ENCODE measurements around the gene LARGE1.

Gene LARGE1

DNA sequence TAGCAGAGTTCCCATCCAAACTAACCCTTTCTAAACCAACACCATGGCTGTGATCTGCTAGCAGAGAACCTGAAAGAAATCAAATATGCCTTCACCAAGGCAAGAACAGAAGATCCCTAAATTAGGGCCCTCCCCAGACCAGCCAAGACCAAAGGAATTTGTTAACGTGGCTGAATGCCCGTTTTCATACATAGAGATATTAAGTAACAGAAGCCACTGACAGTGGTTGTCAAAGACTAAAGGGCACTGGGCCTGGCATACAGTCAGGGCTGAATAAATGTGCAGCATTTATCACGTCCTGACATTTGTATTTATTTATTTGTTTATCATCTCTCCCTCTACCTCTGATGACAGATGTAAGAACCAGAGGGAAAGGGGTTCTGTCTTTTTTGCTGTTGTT is 271.8 kb downstream of the LARGE1 start:
- DNase-seq: no peak

GRCh38 chr22:33640900-33641299 is 279.4 kb downstream of the LARGE1 start:
- no peak for DNase-seq

DNA sequence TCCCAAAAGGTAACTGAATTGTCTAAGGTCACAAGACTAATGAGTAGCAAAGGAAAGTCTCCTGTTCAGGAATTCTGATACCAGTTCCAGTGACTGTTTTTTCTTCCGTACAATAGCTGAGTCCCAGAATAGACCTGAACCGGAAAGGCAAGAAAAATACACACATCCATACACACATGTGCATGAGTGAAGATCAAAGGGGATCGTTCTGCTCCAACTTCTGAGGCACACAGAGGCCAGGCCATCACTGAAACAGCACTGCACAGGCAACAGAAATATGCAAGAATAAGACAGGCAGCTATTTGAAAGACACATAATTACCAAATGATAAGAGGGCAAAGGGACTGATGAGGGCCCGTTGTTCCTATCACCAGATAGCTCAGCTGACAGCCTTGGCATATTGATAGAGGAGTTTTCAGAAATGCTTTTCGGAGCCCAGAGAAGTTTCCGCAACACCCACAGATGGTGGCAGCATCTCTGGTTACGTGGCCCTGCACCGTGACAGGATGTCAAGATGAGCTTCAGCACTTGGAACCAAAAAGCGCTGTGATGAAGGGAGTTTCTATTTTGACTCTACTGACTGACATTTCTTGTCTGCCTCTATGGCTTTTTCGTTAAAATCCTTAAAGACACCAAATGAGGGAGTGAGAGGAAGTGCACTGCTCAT is 280.6 kb downstream of the LARGE1 start:
- no peak for DNase-seq

DNA sequence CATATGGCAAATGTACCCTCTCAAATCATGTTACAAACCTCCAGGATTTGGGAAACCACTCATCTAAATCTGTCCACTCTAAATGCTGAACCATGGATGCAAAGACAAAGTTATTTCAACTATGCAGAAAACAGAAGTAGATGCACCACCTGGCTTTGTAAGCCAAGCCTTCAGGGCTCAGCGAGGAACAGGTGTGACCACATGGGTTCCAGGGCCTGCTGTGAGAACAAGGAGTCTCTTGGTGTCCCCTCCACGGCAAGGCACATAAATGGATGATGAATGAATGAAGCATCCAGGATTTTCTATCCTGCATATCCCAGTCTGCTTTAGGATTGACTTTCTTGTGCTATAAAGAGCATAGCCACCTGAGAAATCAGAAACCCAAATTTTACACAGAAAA is 284.5 kb downstream of the LARGE1 start:
- DNase-seq: no peak

- DNase-seq: no peak
Measured at GRCh38 chr22:33631777-33632176, 288.5 kb downstream of the LARGE1 start.

DNA sequence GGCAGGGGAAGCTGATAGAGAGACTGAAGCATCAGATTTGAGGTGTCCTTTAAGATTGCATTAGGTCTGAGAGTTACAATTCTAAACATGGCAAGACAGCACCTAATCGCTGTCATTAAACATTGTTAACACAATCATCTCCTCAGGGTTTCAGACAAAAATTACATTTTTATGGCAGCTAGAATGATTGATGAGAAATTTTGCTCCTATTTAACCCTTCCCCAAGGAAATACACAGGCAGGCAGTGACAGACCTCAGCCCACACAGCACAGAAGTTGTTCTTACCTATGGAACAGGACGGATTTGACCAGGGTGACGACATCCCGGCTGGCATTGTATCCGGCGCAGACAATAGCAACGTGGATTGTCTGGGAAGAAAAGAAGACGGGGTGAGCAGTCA is 294.3 kb downstream of the LARGE1 start:
- no peak for DNase-seq

DNA sequence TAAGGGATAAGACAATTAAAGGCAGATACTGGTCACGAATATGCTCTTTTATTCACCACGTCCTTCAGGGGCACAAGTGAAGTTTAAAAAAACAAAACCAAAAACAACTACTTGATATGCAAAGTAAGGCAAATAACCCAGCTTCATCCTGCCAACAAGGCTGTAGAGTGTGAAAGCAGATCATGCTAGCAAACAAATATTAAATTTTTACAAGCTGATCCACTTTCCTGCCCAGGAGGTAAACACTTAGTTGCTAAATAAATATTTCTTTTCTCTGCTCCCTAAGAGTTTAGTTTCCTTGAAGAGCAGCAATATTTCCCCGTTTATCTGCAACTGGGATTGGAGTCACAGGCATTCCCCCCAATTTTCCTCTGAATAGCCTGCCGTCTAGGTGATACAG is 300.2 kb downstream of the LARGE1 start:
- no peak for DNase-seq

DNA sequence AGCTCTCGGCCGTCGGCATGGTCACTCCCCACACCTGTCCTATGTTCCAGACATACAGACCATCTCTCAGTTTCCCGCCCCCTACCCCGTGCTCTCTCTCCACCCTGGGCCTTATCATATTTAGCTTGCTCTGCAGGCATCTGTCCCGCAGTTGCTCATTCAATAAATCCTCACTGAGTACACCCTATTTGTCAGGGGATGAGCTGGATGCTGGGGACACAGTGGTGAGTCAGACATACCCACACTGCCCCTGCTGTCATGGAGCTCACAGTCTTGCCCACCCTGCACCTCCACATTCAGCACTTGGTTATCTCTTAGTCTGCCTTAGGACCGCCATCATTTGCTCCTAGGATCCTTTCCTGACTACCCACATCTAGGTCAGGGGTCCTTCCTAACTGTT is 313.8 kb downstream of the LARGE1 start:
- DNase-seq: no peak

GRCh38 chr22:33605666-33606065 is 314.6 kb downstream of the LARGE1 start:
- no peak for DNase-seq

DNA sequence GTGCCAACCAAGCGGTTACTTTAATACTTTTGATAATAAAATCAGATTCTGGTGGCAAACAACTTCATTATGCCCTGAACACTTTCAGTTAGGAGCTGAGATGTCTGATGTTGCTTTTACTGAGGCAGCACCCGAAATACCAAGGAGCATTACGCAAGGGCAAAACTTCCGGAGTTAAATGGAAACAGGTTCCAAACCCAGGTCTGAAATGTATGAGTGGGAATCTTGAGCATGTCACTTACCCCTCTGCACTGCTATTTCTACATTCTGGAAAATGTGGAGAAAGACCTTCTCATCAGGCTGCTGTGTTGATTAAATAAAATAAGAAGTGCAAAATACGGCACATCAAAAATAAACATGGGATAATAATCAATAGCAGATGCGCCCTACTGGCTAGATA is 315.1 kb downstream of the LARGE1 start:
- no peak for DNase-seq

DNA sequence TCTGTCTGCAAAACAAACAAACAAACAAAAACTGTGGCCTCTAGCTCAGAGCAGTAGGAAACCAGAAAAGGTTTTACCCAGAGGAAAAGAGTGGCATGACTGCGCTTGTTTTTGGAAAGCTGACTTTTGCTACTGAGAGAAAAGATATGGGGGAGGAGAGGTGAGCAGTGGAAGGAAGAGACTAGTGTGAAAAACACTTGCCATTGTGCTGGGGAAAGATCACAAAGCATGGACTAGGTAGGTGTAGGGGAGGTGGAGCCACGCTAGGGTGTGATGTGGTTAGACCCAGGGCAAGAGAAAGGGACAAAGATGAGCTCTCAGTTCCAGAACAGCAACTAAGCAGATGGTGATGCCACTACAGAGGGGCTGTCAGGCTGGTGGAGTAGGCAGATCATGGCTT is 319.2 kb downstream of the LARGE1 start:
- no peak for DNase-seq

GRCh38 chr22:33600595-33600994 is 319.7 kb downstream of the LARGE1 start:
- no peak for DNase-seq

DNA sequence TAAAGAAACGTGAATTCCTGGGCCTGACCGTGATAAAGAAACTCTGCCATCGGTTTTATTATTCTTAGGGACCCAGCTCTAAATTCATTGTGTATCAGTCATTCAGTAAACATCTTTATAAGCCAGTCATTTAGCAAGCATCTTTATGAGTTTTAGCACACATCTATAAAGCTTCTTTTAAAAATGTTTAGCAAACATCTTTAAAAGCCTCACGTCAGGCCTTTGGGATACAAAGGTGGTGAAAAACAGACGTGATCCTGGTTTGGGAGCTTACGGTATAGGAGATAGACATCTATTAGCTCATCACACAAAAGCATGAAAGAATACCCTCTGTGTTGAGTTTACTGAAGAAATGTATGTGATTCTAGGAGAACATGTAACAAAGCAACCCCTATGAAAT is 320.2 kb downstream of the LARGE1 start:
- no peak for DNase-seq

DNA sequence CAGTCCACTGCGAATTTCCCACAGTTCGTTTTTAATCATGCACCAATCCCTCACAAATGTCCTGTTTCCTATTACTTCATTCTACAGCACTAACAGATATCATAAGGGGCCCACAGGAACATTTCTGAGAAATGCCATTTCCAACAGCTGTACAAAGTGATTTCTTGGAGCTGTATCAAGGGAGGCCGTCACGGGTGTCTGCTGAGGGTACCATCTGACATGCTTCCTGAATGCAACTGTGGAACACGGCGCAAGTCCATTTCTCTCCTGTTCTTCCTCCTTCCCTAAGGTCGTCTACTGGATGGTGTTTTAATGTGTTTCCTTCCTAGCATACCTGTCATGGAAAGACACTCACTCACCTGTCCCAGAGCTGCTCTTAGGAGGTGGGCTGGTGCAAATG is 320.7 kb downstream of the LARGE1 start:
- DNase-seq: no peak

DNA sequence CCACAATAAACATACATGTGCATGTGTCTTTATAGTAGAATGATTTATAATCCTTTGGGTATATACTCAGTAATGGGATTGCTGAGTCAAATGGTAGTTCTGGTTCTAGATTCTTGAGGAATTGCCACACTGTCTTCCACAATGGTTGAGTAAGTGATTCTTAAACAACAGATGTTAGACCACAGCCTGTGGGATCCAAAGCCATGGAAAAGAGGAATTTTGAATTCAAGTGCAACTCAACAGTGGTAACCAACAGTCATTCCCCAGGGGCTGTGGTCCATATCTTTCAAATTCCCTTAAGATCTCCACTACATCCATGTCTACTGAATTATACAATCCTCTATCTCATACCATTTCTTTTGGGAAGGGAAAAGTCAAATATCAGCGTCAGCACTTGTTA is 321.5 kb downstream of the LARGE1 start:
- no peak for DNase-seq

DNA sequence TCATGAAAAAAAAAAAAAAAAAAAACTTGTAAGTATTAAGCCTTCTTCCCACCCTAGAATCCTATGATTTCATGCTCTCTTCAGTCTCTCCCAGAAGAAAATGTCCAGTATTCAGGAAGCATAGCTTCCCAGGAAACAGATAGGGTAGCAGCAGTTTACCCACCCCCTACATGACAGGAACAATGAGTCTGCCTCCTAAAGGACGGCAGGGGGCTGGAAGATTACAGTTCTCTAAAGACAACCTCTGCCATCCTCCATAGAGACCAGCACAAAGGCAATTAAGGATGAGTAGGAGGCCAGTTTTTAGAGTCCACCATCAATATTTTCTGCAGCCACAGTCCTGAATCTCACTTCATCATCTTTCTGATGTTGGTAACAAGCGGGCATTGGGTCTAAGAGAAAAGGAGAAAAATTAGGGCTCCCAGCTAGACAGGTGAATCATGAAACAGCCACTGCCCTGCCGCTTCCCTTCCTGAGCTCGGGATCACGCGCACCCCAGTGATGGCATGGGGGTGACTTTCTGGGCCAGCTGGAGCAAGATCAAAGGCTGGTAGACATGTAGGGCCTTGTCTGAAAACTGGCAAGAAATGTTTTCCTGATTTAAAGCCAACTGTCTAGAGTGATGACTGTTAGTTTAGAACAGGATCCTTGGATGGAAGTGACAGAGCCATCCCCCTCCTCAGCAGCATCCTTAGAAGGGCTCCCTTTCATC is 322.8 kb downstream of the LARGE1 start:
- DNase-seq: no peak

- DNase-seq: no peak
Measured at GRCh38 chr22:33593818-33594217, 326.5 kb downstream of the LARGE1 start.

DNA sequence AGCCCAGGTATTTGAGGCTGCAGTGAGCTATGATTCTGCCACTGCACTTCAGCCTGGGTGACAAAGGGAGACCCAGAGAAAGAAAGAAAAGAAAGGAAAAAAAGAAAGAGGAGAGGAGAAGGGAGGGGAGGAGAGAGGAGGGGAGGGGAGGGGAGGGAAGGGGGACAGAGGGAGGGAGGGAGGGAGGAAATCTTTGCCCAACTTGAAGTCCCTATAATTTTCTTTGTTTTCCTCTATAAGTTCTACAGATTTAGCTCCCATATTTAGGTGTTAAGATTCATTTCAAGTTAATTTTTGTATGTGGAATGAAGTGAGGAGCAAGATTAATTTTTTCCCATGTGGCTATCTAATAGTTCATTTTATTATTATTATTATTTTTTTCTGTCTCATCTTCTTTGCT is 328.3 kb downstream of the LARGE1 start:
- DNase-seq: no peak

- DNase-seq: no peak
Measured at GRCh38 chr22:33589297-33589696, 331.0 kb downstream of the LARGE1 start.

GRCh38 chr22:33588860-33589259 is 331.4 kb downstream of the LARGE1 start:
- no peak for DNase-seq

DNA sequence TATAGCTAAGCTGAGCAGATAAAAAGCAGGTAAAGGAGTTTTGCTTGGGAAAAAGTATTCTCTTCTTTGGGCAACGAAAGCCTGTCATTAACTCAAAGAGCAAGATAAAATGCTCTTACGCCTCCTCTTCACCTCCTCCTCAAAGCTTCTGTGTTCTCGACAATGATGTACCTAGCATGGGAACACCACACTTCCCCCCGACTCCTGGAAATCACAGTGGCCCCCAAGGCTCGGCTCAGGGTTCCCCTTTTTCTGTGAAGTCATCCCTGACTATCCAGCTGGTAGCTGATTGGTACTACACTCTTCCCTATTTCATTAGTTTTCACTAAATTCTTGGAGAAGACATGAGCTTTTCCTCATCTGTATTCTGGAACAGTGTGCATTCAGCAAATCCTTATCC is 336.1 kb downstream of the LARGE1 start:
- no peak for DNase-seq

- DNase-seq: no peak
Measured at GRCh38 chr22:33582822-33583400, 337.4 kb downstream of the LARGE1 start.

DNA sequence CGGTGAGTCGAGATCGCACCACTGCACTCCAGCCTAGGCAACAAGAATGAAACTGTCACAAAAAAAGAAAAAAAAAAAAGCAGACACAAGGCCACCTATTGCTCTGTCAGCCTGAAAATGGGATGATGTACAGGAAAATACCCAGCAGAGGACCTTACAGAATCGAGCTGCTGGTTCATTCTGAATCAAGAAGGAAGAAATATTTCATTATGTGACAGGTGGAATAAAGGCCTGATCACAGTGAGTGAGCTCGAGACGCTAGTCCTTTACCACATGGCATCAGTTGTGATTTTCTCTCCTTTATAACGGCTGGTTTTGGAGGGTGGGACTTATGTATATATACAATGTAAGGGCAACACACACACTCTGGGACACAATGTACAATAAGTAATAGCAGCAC is 340.0 kb downstream of the LARGE1 start:
- no peak for DNase-seq

DNA sequence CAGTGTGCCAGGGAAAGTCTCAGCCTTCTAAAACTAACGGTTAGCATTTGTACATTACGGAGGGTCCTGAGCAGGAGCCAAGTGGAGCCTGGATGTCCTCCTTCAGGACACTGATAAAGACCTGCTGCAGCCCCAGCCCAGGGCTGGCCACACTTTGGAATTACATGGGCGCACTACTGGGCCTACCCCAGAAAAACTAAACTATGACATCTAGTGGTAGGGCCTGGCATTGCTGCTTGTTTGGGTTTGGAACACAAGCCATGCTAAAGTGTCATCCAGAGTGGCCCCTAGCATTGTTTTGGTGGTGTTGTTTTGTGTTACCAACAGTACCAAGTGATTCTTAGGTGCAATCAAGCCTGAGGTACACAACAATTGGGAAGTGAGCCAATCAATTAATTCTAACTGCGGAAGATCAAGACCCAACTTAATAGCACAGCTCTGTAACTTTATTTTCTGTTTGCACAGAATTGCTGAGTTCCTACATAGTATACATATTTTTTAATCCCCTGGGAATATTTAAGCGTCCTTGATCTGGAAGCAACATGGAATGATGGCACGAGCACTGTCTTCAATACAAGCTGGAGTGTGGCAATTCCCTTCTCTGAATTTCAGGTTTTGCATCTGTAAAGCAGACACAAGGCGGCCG is 340.7 kb downstream of the LARGE1 start:
- DNase-seq: peak; percentile 4
